Measurements from ENCODE around the gene LMF2. TPM values are rescaled to one million over a fixed set of nuclear protein-coding genes. Genes with fewer than 3 reads are reported as not detected.
A peak's percentile ranks its signal among the peaks of the same experiment; 100 is the strongest.

LMF2 gene
- total and polyA plus RNA-seq, 2 of the 8 experiments (the other 6 are each of a cell fraction or from before 2014, with no cell fraction given) = 34.3 to 62.9 TPM

- H3K56ac ChIP-seq (replicated peaks; ENCODE audit: insufficient read length, low read depth, low read length) = no peak overlapping the region
- peaks cover 18% of the 10 kb centered on the region; the same call in 1 of the 2 replicates for H3K23me2 ChIP-seq (ENCODE audit: low read depth, low read length)
- no peaks in the 10 kb centered on the region for H3K79me2 ChIP-seq (ENCODE audit: control insufficient read depth in 1 of 2, insufficient read depth in 2 of 2, low read length in 2 of 2)
- H3K27me3 ChIP-seq (replicated peaks in 1 of 4; ENCODE audit: control insufficient read depth in 3 of 4, extremely low read depth in 1 of 4, insufficient read depth in 3 of 4, low read length in 3 of 4) = peaks cover 41 to 55% (median 52%) of the 10 kb centered on the region in 4 experiments
- no peak overlapping the region for H3K27ac ChIP-seq (ENCODE audit: low read depth, low read length)
- no peak overlapping the region for H2AFZ ChIP-seq (ENCODE audit: low read length)
- no peaks in the 10 kb centered on the region for H3K9me3 ChIP-seq (ENCODE audit: insufficient read depth in 2 of 2, low read depth in 1 of 2, low read length in 1 of 2)
- H3K14ac ChIP-seq (ENCODE audit: insufficient read length) = no peak overlapping the region
- H3K79me1 ChIP-seq (ENCODE audit: low read depth, low read length) = no peaks in the 10 kb centered on the region
- H4K91ac ChIP-seq (replicated peaks; ENCODE audit: insufficient read length, low read length) = no peak overlapping the region
- no peak overlapping the region for H2BK12ac ChIP-seq (ENCODE audit: low read depth, low read length)
- H2BK20ac ChIP-seq (ENCODE audit: low read length) = no peak overlapping the region
- POLR2A ChIA-PET (ENCODE audit: partially characterized antibody) = interaction anchor here (0.7 kb wide), 1 partner anchor 49 kb away, joined by 5 read pairs; no protein-coding TSS in a partner anchor
- H3K23ac ChIP-seq (ENCODE audit: insufficient read length) = no peak overlapping the region
- no peaks in the 10 kb centered on the region for H3K36me3 ChIP-seq (ENCODE audit: control insufficient read depth in 2 of 4, insufficient read depth in 4 of 4, low read length in 3 of 4)
- no peak overlapping the region for H2BK15ac ChIP-seq (ENCODE audit: low read length)
- no peak overlapping the region for H4K8ac ChIP-seq (ENCODE audit: extremely low read depth, insufficient read depth, low read length)
- no peak overlapping the region for H2BK5ac ChIP-seq (ENCODE audit: low read depth, low read length)
- CTCF ChIA-PET (ENCODE audit: partially characterized antibody) = interaction anchor here (1.0 kb wide), 1 partner anchor 88 kb away, joined by 4 read pairs; no protein-coding TSS in a partner anchor
- FAIRE-seq (no peak), DNase-seq (ENCODE audit: low read depth in 1 of 2, low spot score in 2 of 2) (no peak)
- peak overlapping the region in 1 of 4 experiments; percentile 68; a peak in 2 of 8 replicates for H3K4me3 ChIP-seq (ENCODE audit: extremely low read depth in 1 of 4, insufficient read depth in 2 of 4, low read depth in 3 of 4, low read length in 4 of 4)
- H2BK120ac ChIP-seq (replicated peaks; ENCODE audit: low read depth, low read length) = no peak overlapping the region
- H3K4me2 ChIP-seq (ENCODE audit: insufficient read depth in 1 of 2, low read depth in 2 of 2, low read length in 2 of 2) = peak overlapping the region; percentile 51 to 92; a peak in 1 of 4 replicates
- peaks cover 0 to 14% (median 5%) of the 10 kb centered on the region in 4 experiments; a peak in 5 of 7 replicates for H3K4me1 ChIP-seq (replicated peaks in 1 of 4; ENCODE audit: control insufficient read depth in 3 of 4, insufficient read depth in 4 of 4, low read length in 3 of 4)
- no peak overlapping the region for H3K4ac ChIP-seq (replicated peaks; ENCODE audit: insufficient read length, low read depth, low read length)
- peaks cover 1 to 10% of the 10 kb centered on the region in 2 experiments for H4K20me1 ChIP-seq (replicated peaks in 1 of 2; ENCODE audit: control insufficient read depth in 1 of 2, insufficient read depth in 2 of 2, low read length in 2 of 2)
- H4K5ac ChIP-seq (ENCODE audit: insufficient read length, low read depth, low read length) = no peak overlapping the region
- WGBS, 2 experiments (ENCODE audit: extremely low coverage in 1 of 2, insufficient coverage in 1 of 2, insufficient read length in 1 of 2, insufficient replicate concordance in 2 of 2, low coverage in 1 of 2, low lambda C conversion rate in 2 of 2, missing lambda C conversion rate in 1 of 2) = 92% methylated on average over 19 of the region's 19 CpGs; no CpG with 5 or more reads in 1 of the 2 experiments
- no peak overlapping the region for H3K18ac ChIP-seq (ENCODE audit: extremely low read depth, low read length)
- H3K9ac ChIP-seq (replicated peaks in 1 of 4; ENCODE audit: extremely low read depth in 1 of 4, low read depth in 3 of 4, low read length in 3 of 4) = no peak overlapping the region
- no peak overlapping the region for H2AK5ac ChIP-seq (ENCODE audit: low read depth, low read length)
- TF ChIP-seq EZH2 (IDR thresholded peaks at IDR 0.05; ENCODE audit: low read depth, low read length, severe bottlenecking) = no peak
- no peak for TF ChIP-seq HDAC6 (IDR thresholded peaks at IDR 0.05; ENCODE audit: low read depth, low read length)
- no peak for TF ChIP-seq TBP (IDR thresholded peaks at IDR 0.05; ENCODE audit: low read depth, low read length)
- no peak for TF ChIP-seq BACH1 (IDR thresholded peaks at IDR 0.05; ENCODE audit: low read length)
- no peak for TF ChIP-seq SP2 (IDR thresholded peaks at IDR 0.05; ENCODE audit: low read length)
- TF ChIP-seq RNF2 (IDR thresholded peaks at IDR 0.05; ENCODE audit: borderline replicate concordance, low read depth, low read length, missing control alignments, poor library complexity, severe bottlenecking) = no peak
- TF ChIP-seq JUN (IDR thresholded peaks at IDR 0.05; ENCODE audit: low read depth, low read length) = no peak
These were observed 25.6 kb upstream of the LMF2 start for GRCh38 chr22:50532824-50533796.

All from H1 (cell line).